GM19240 (cell line): ENCODE results near the gene RETREG2.
"Not testable (repeated sequence)": the region's sequence is repeated elsewhere in the genome, so short reads cannot be mapped to it uniquely, and the experiment has no call there.

Source experiments
- DNase-seq: peaks from one replicate; pipeline ENCODE4 v3.0.0; 2011; ENCODE audit warnings: low spot score; ENCODE audit not compliant: insufficient read length

The RETREG2 gene

GRCh38 chr2:219186754-219187456 is 8.8 kb downstream of the RETREG2 start:
- no peak for DNase-seq

GRCh38 chr2:219197388-219197787 is 19.3 kb downstream of the RETREG2 start:
- DNase-seq, result no peak

GRCh38 chr2:219198974-219199373 is 20.9 kb downstream of the RETREG2 start:
- DNase-seq, result no peak

- DNase-seq, result no peak
Measured at GRCh38 chr2:219199470-219200211, 21.6 kb downstream of the RETREG2 start.

GRCh38 chr2:219200502-219201326 is 22.6 kb downstream of the RETREG2 start:
- DNase-seq, result not testable (repeated sequence)

GRCh38 chr2:219201331-219201730 is 23.3 kb downstream of the RETREG2 start:
- not testable (repeated sequence) for DNase-seq

GRCh38 chr2:219204425-219205164 is 26.5 kb downstream of the RETREG2 start:
- no peak for DNase-seq

- DNase-seq, result no peak
Measured at GRCh38 chr2:219205165-219205538, 27.1 kb downstream of the RETREG2 start.

- no peak for DNase-seq
Measured at GRCh38 chr2:219205981-219206327, 27.9 kb downstream of the RETREG2 start.

GRCh38 chr2:219206328-219207133 is 28.5 kb downstream of the RETREG2 start, which contains the start of gene ZFAND2B:
ZFAND2B (plus strand) TSS chr2:219206782; CDS start chr2:219206988, 206 bp downstream.
- DNase-seq, result peak; percentile 97

- no peak for DNase-seq
Measured at GRCh38 chr2:219207134-219207883, 29.2 kb downstream of the RETREG2 start.

- DNase-seq, result no peak
Measured at GRCh38 chr2:219207884-219208740, 30.0 kb downstream of the RETREG2 start.

- no peak for DNase-seq
Measured at GRCh38 chr2:219209236-219210195, 31.4 kb downstream of the RETREG2 start.

GRCh38 chr2:219210196-219210885 is 32.3 kb downstream of the RETREG2 start:
- DNase-seq, result no peak

GRCh38 chr2:219210886-219211362 is 32.8 kb downstream of the RETREG2 start:
- no peak for DNase-seq

- DNase-seq, result no peak
Measured at GRCh38 chr2:219213026-219213415, 34.9 kb downstream of the RETREG2 start.
